ENCODE data around the gene JRKL.

JRKL gene

DNA sequence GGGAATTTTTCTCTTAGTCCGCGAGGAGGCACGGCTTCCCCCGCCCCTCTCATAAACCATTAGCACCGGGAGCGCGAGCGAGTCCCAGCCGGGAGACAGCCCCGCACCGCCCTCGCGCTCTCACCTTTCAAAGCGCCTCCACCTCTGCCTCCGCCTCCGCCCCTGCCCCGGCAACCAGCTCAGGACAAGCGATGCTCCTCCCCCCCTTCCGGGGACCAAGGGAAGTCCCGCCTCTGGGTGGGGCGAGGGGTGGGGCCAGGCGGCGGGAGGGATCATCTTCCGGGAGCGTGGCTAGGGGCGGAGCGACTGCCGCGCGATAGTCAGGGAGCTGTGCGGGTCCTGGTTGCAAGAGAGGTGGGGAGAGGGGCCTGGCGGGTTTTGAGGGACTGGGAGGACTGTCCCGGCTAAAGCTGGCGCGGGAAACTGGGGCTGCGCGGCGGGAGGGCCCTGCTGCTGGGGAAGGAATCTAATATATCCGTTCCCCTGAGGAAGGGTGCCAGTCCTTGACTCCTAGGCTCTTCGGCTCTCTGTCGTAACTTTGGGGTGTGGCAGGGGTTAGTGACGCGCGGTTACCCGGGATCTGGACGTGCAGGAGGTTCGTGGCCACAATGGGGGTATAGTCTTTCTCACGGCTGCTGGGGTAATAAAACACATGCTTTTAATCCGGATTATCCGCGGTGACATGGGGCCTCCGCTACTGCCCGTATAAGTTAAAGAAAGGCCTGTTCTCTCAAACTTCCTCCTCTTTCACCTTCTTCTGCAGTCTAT is at the start of gene JRKL, which contains the start of gene CCDC82:
JRKL (plus strand) TSS at position 294 of the 768 bp plus-strand sequence. CDS start 637 bp downstream, outside the sequence.
CCDC82 (minus strand) TSS at position 193 of the 768 bp plus-strand sequence. CDS start 5,165 bp downstream, outside the sequence.
- peak; percentile 93 for DNase-seq

DNA sequence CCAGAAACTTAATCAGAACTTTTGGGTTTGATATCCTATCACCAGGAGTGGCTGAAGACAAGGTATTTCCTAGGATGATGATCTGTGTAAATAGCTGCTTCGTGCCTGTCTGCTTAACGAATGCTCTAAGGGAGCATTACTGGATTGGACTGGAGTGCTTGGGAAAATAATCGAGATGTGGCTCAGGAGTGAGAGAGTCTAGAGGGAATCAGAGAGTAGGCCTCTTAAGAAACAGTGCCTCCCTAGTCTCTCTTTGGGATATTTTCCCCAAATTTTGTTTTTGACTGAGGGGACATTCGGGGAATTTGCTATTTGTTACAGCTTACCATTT is 49.3 kb upstream of the JRKL start:
- DNase-seq = no peak

DNA sequence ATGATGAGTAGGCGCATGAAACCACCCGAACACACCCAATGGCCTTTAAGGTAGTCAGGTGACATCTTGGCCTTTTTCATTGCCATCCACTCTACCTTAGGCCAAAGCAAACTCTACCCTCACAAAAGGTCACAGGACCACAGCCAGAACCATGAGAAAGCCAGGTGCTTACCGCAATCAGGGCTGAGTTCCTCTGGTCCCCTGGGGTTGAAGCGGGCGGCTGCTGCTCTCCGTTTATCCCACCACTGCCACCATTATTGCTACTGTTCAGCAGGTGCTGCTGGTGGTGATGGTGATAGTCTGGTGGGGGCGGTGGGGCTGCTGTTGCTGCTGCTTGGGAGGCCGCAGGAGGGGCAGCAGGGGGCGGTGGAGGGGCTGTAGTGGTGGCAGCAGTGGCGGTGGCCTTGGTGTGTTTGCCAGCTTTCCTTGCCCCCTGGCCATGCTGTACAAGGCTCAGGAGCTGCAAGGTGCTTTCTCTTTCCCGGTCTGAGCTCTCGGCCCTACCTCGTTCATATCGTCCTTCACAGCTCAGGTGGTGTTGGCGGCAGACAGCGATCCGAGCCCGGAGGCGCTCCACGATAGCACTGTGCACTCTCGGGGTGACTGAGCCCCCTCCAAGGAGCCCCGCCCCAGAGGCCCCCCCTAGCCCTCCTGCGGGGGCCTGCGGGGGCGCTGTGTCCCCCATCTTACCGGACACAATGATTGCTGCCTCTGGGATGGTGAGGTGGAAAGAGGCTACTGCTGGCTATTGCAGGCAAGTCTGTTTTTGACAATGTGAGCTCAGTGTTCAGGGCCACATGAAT is 48.4 kb upstream of the JRKL start:
- peak; percentile 20 for DNase-seq

DNA sequence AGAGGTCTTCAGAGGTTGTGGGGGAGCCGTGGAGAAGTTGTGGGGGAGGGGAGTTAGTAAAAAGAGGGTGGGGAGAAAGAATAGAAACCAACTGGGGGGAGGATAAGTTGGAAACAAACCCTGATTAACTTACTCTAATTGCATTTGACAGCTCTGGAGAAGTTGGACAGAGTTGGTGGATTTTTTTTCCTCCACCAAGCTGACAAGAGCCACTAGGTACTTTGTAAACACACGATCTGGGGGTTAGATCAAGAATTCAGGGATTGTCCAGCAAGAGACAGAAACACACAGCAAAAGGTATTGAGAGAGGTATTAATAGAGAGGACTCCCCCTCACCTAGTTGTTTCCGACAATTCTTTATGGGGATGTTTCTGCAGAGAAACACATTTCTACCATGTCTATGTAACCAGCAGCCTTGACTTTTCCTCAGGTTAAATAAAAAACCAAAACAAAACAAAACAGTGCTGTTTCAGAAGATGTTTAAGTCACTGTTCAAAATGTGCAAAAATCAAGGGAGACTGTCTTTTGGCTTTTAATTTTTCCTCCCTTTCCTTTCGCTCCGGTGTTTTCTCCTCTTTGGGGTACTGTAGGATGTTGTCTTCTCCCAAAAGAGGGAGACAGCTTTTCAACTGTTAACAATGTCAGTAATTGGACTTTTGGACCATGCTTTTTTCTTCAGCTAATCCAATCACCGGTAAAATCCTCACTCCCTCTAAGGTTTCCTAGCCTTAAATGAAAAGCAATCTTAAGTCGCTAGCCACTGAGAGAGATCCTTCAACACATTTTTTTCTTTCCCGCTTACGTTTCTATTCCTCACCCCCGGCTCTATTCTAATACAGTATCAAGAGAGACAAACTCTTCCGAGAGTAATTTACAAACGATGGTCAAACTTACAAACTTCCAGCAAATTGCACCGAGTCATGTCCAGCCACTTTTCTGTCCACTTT is 47.5 kb upstream of the JRKL start:
- no peak for DNase-seq

DNA sequence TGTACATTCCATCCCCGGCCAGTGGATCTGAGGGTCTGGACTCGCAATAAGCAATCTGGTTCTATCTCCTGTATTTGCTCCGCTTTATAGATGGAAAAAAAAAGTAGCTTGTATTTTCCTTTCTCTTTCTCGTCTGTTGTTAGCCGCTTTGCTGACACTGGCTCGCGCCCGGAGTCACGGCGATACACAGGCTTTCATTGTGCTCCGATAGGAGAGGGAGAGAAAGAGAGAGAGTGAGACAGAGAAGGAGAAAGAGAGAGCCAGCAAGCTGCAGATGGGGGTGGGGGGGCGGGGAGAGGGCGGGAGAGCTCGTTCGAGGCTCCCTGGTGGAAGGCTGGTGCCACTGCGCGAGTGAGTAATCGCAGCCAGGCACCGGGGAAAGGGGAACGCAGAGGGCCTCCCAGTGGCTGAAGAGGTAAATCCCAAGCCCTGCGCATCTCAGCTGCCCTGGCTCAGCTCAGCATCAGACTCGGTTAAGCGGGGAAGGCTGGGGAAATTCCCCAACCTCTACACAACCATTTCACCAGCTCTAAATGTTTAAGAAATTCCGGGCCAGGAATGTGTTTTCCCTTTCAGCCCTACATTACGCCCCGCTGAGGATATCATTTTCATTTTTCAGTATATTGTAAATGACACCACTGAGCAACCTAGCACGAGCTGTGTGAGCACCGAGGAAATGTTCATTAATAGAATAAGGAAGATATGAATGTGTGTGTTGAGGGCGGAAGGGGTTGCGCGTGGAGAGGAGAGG is 46.7 kb upstream of the JRKL start, which contains the start of gene MAML2:
MAML2 (minus strand) TSS at position 235 of the 751 bp plus-strand sequence. CDS start 1,300 bp downstream, outside the sequence.
- peak; percentile 90 for DNase-seq

DNA sequence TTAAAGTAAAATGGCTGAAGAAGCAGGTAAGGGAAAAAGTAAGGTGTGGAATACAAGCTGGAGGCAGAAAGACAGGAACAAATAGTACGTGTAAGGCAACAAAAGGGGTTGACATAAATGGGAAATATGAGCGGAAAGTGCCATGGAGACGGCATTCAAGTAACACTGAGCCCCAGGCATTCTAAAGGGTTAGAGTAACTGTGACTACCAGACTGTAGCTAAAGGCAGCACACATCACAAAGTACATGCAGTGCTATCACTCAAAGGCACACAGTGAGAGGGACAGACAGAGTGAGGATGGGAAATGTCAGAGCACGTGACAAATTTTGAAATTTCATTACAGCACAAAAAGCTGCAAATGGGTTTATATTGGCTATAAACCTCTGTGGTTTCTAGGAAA is 33.0 kb upstream of the JRKL start:
- no peak for DNase-seq

DNA sequence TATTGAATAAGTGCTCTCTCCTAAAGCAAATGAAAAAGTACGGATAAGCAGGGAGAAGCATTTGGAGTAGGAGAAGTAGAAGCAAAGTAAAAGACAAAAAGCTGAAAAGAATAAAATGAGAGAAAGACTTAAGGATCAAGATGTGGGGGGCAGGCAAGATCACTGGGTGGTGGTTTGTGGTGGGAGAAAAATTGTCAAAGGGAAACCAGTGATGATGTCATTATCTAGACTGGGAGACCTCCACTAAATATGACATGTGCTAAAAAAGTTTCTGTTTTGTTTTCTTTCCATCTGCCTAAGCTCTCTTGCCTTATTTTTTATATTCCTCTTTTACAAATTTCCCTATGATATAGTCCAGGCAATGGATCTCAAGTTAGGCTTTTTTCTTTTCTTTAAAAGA is 32.0 kb upstream of the JRKL start:
- DNase-seq = no peak

DNA sequence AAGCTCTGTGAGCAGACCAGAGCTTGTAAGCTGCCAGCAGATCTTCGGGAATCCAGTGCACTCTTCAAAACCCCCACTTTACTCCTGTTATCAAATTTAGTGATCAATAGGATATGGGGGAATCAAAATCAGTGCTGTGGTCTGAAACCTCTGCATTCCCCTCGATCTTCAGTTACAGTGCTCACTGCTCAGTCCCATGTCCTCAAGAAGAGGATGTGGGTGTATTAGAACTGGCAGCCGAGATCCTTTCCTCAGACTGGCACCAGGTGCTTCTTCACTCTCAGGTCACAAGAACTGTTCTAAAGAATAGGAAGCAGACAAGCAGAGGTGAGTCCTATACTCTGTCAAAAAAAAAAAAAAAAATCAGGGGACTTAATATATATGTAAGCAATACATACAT is 31.5 kb upstream of the JRKL start:
- no peak for DNase-seq

DNA sequence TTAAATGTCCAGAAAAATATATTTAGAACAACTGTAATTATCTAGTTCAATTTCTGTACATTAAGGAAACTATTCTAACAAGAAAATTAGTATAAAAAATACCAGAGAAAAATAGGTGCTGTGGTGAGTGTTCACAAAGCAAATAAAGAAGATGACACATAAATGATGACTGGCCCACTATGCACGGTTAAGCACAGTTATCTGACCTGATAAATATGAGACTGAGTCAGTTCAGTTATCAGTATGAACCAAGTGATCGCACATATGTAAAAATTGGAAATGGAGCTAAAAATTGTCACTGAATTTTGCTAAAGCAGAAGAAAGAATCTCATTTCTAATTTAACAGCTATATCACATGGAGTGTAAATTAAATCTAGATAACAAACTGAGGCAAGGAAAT is 28.0 kb upstream of the JRKL start:
- peak; percentile 55 for DNase-seq

DNA sequence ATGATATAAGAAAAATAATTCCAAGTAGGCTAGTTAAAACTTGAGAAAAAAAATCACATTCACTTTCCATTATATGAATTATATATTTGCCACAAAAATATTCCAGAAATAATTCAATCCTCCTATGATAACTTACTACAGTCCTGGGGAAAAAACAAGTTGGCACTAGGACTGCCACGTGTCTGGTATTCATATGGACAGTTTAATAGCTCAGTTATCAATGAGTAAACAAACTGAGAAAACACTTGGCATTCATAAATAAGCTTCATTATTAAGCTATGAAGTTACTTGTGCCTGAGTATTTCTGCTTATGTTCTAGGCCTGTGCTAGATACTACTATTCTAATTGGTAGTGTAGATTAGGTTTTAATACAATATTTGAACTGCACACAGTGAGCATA is 24.3 kb upstream of the JRKL start:
- DNase-seq = no peak

DNA sequence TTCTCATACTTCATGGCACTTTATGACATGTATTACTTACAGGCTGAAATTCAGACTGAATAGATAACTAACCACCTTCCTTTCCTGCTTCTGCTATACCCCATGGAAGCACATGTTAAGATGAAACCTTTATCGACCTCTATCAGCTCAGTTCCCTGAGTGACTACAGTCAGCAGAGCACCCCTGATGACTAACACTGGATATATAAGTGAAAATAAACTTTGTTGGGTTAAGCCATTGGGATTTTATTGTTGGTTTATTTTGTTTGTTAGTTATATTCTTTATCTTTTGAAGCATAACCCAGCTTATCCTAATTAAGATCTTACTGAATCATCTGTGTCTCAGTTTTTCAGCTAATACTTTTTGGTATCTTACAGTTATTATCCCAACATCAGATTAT is 23.8 kb upstream of the JRKL start:
- peak; percentile 30 for DNase-seq

DNA sequence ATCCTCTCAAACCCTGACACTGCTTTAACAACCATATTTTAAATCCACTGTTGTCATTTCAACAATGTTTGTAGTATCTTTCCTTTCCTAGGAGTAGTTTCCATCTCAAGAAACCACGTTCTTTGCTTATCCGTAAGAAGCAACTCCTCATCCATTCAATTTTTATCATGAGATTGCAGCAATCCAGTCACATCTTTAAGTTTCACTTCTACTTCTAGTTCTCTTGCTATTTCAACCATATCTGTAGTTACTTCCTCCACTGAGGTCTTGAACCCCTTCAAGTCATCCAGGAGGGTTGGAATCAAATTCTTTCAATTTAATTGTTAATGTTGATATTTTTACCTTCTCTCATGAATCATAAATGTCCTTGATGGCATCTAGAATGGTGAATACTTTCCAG is 22.5 kb upstream of the JRKL start:
- DNase-seq = no peak

DNA sequence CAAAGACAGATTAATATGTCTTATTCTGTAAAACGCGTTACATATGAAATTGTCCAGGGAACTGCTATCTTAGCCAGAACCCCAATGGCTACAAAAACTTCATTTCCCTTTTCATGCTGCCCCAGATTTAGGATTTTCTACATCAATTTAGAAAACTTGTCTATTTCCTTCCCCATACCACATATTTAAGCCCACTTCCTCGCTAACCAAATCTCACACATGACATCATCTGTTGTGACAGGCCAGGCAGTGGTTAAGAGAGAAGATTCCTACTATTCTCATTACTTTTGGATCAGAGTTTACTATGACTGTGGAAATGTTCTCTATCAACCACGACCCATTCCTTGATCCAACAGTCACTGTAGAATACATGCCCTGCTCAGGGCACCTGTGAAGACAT is 16.0 kb upstream of the JRKL start:
- DNase-seq = no peak

DNA sequence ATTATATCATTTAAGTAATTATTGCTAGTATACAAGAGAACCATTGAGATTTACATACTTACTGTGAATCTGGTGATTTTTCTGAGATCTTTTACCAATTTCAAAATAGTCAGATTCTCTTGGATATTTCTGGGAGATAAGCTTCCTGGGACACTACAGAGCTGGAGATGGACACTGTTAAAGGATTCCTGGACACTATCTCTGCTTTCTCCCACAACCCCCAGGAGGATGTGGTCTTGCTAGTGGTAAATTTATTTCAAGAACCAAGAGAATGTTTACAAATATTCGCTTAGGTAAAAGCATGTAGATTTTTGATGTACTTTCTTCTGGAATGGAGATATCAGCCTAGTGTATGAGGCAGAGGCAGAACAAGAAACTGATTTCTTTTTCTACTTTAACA is 13.0 kb upstream of the JRKL start:
- DNase-seq = no peak

DNA sequence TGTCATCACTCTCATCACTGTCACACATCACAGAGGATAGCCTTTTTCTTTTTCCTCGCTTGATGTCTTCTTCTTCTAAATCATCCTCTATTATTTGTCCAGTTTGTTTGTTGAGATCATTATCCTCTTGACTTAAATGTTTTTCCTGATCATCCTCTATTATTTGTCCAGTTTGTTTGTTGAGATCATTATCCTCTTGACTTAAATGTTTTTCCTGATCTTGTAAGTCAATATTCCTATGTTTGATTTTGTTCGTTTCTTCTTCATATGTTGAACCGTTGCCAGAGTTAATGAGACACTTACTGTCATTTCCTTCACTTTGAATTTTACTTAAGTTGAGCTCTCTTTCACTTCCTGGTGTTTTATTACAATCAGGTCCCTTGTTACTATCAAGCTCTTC is 5.7 kb upstream of the JRKL start:
- DNase-seq = no peak

DNA sequence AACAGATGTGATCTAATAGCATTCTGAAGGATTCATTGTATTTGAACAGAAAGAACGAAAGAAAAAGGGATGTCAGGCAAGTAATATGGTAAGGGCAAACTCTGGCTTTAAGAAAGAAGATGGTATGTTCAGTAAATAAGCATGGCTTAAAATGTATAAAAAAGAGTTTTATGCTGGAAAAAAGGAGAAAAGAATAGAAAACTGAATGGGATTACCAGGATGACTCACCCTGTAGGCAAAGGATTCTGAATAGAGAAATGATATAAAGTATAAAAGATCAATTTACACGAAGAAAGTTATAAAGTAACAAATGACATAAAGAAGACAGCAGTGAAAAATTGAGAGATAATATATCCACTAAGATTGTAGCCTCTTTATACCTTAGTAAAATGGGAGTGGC is 4.6 kb upstream of the JRKL start:
- no peak for DNase-seq

DNA sequence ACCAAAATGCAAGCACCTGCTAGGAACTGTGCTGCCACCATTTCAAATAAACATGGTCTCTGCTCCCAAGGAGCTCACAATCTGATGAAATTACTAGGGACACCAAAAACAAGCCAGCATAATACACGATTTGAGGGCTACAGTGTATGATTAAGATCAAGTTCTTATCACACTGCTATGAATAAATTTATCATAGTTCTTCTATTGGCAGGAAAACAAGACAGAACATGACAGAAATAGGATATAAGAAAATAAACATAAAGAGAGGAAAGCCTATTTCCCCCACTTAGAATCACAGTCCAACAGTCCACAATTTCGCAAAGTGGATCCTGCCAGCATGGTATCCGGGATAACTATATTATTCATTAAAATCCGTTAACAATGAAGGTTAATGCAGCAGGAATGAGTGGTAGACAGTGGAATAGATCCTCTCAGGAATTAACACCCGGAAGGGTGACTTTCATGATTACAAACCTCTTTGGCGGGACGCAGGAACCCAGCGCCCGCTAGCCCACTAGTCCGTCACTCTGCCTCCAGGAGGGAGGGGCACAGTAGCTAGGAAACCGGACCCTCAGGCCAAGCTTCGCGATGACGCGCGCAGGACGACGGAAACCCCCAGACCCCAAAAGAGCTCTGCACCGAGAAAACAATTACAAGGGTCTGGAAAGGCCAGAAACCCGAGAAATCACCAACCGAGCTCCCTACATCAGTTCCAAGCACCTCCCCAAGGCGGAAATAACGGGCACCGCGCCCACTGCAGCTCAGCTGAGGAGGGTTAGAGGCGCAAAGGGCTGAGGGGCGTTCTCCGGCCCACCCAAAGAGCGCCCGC is 708 bp upstream of the JRKL start:
- DNase-seq = peak; percentile 77

DNA sequence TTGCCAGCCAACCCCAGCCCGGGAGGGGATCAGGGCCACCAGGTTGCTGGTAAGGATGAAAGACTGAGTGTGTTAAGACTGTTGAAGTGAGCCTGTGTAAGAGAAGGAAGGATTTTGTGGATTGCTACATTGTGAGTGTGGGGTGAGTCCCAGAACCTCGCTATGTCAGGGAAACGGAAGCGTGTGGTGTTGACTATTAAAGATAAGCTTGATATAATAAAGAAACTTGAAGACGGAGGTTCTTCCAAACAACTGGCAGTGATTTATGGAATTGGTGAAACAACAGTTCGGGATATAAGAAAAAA is 627 bp downstream of the JRKL start:
- DNase-seq = no peak

DNA sequence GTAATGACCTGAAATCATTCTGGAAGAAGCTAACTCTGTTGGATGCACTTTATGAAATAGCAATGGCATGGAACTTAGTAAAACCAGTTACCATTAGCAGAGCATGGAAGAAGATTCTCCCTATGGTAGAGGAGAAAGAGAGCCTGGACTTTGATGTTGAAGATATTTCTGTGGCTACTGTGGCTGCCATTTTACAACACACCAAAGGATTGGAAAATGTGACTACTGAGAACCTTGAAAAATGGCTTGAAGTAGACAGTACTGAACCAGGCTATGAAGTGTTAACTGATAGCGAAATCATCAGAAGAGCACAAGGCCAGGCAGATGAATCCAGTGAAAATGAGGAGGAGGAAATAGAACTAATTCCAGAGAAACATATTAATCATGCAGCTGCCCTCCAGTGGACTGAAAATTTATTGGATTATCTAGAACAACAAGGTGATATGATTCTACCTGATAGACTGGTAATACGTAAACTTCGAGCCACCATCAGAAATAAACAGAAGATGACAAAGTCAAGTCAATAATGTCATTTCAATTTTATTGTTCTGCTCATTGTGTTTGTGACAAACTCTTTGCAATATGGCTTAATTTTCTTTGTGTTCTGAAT is 2.0 kb downstream of the JRKL start:
- DNase-seq = no peak

DNA sequence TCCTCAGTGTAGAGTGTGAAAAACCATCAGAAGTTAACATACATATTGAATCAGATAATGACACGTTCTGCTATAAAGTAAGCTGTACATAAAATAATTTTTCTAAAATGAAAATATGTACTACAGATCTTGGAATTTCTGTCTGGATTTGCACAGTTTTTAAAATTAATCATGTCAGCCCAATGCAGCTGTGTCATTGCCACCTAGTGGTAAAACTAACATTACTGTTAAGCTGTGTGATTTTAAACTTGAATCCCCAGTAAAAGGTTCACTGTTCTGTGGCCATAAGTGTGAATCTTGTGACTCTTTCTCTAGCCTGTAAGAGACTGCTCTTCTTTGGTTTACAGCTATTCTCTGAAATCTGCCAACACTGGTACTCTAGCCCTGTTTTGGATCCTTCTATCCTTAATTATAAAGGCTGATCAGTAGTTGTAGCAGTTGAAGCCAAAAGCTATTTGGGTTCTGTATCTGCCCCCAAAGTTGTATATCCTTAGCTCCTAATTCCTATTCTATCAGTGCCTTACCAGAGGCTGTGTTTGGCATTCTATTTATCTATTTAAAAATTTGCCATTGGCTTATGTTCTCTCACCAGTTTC is 4.0 kb downstream of the JRKL start:
- peak; percentile 57 for DNase-seq

DNA sequence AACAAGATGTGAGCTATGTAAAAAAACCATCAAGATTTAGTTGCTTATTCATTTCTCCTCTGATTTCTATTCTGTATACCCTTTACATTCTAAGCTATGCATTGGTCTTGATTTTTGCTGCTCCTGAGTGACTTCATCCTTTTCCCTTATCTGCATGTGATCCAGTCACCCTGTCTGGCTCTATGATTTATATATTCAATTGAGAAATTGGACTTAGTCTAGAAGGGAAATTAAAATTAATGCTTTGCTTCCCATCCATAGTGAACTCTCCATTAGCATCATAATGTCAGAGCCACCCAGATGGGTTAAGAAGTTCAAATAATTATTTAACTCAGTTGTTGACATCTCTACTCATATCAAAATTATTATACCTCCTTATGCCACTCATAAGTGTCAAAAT is 5.0 kb downstream of the JRKL start:
- DNase-seq = no peak

Measured in hematopoietic multipotent progenitor cell treated with erythropoietin and hydrocortisone succinate and interleukin-3 and kit ligand, for 8 days (in vitro differentiated cells).